HG02981 (cell line): ENCODE measurements around the gene KCNH4.

Experiments
- ATAC-seq: cut with Tn5 transposase; IDR thresholded peaks from one replicate; pipeline ENCODE4 v1.9.1; 2021; ENCODE audit warnings: mild to moderate bottlenecking, moderate library complexity; ENCODE audit not compliant: unreplicated experiment

The KCNH4 gene

GRCh38 chr17:42120161-42120769, 60.7 kb downstream of the KCNH4 start:
- no peak for ATAC-seq

- no peak for ATAC-seq
Measured at GRCh38 chr17:42119301-42119700, 61.6 kb downstream of the KCNH4 start.

DNA sequence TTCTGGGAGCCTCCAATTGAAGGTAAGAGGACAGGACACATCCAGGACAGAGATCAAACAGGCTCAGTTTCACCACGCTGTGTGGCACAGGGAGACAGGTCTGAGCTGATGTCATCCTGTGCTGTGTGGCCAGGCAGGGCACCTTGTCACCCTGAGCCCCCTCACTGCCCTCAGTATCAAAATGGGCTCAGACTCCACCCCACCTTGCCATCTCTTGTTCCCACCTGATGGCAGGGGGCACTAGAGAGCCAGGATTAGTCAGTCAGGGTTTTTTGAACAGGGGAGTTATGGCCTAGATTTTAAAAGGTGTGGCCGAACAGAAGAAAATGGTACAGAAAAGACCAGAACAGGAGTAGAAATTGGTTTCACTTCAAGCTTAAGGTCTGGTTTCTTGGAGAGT, 62.4 kb downstream of the KCNH4 start:
- ATAC-seq: no peak

- ATAC-seq: no peak
Measured at GRCh38 chr17:42118126-42118510, 62.8 kb downstream of the KCNH4 start.

- ATAC-seq: no peak
Measured at GRCh38 chr17:42117397-42118125, 63.4 kb downstream of the KCNH4 start.

DNA sequence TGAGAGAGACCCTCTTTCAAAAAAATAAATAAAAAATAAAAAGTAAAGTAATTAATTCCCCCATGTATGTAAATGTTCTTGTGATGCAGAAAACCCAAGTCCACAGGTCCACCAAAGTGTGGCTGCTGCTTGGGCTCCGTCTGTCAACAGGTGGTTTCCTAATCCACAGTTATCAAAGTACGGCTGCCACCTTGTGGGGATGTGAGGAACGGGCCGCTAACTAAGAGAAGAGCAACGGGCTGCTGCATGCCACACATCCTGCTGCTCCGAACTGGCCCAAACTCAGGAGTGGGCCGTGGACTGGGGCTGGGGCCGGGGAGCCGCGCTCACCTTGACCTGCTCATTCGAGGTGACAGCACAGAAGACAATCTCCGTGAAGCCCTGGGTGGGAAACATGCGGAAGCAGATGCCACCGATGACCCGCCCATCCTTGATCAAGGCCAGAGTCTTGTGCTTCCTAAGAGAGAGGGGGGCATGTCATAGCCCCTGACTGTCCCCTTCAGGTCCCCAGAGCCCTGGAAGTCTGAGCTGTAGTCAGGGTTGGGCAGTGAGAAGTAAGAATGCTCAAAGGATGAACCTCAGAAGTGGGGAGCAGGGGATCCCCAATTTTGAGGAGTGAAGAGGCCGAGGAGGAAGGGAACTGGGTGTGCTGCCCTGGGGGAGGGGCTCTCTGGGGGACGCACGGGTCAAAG, 64.1 kb downstream of the KCNH4 start:
- no peak for ATAC-seq

GRCh38 chr17:42114118-42114517, 66.8 kb downstream of the KCNH4 start:
- no peak for ATAC-seq

DNA sequence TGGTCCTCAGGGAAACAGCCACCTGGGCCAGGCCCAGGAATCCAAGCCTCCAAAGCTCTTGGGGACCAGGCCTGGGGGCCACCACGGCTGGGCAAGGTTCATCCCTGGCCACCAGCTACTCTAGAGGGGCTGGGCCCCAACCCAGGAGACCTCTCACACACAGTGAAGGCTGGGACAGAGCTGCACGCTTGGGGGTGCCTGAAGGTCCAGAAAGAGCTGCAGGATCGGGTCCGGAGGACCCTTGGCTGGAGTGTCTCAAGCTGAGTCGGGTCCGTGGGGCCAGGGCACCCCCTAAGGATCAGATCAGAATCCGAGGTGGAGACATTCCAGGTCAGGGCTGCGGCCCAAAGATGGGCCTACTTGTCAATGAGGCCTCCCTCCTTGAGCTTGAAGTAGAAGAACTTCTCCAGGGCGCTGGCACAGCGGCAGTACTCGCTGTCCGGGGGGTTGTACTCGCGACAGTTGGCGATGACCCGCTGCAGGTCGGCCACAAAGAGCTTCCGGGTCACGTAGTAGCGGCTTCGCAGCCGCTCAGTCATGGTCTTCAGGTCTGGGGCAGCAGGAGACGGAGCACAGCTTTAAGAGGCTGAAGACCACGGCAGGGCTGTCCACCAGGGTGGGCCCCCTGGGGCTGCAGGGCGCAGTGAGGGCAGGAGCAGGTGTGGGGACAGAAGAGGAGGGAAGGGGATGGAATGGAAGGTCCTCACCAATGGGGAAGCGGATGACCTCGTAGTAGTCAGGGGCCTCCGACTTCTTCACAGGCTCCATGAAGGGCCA, 67.5 kb downstream of the KCNH4 start:
- no peak for ATAC-seq

GRCh38 chr17:42112552-42113176, 68.3 kb downstream of the KCNH4 start, which contains the start of gene DHX58:
Gene DHX58, minus strand, starts transcription at chr17:42112714. Its CDS starts 822 bp downstream, at chr17:42111892.
- ATAC-seq: peak; percentile 59

- ATAC-seq: peak; percentile 1
Measured at GRCh38 chr17:42111871-42112551, 68.9 kb downstream of the KCNH4 start.

- no peak for ATAC-seq
Measured at GRCh38 chr17:42111265-42111636, 69.7 kb downstream of the KCNH4 start.

DNA sequence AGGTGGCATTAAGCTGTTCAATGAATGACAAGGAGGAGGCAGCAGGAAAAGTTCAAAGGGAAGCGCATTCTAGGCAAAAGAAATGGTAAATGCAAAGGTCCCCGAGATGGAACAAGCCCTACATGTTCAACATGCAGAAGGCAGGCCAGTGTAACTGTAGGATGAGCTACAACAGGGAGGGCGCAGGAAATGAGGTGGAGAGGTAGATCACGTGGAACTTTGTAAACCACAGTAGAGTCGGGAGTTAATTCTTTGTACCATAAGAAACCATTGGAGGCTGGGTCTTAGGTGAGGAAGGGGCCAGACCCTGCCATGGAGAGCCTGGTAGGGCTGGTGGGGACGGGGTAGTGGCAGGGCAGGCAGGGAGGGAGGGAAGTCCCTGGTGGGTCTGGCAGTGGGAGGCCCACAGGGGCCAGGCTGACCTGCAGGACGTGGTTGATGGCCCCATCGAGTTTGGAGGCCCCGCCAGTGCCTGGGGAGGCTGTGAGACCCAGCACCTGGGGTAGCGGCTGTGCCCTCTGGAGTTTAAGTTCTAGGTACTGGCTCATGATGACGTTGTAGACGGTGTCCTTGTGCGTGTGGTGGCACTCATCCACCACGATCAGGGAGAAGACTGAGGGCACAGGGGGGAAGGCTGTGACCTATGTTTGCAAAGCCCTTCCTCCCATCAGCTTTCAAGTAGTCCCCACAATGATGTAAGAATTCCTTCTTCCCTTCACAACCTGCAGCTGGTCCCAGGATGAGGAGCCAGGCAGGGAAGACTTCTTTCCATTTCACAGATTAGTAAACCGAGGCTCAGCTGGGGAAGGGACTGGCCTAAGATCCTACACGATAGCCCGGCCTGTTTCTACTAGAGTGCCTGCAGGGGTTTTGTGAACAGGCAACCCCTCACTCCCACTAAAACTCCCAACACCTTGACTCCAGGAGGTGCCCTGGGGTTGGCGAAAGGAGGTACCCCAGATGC, 70.4 kb downstream of the KCNH4 start:
- ATAC-seq: no peak

DNA sequence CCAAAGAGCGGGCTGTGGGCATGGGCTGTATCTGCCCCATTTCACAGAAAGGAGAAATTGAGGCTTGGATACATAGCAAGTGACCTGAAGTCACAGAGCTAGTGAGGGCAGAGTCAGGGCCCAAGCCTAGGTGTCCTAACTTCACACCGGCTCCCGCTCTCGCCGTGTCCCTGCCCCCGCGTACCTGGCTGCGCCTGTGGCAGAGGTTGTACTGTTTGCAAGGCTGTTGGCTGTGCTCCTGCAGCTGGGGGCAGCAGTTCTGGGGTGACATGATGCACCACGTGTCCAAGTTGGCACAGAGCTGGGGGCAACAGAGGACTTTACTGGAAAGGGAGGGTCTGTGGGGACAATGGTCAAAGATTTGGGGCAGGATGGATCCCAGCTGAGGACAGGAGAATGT, 71.9 kb downstream of the KCNH4 start:
- no peak for ATAC-seq

GRCh38 chr17:42107597-42108576, 73.1 kb downstream of the KCNH4 start:
- peak; percentile 63 for ATAC-seq

- ATAC-seq: no peak
Measured at GRCh38 chr17:42107124-42107523, 73.8 kb downstream of the KCNH4 start.
